H1 (cell line): Measurements from ENCODE around the gene JADE3. TPM values are rescaled to one million over a fixed set of nuclear protein-coding genes. Genes with fewer than 3 reads are reported as not detected.

Experiments used
- CTCF ChIA-PET: fragments of 300-600 bp; sonication (Branson Sonifier 250); formaldehyde crosslinking; loops from one replicate; lab custom pipeline; 2021; ENCODE audit not compliant: partially characterized antibody; lab: Charles Lee
- POLR2A ChIA-PET: fragments of 300-600 bp; sonication (Branson Sonifier 250); formaldehyde crosslinking; loops from one replicate; lab custom pipeline; 2021; ENCODE audit warnings: inconsistent platforms; ENCODE audit not compliant: partially characterized antibody; lab: Charles Lee
- DNase-seq, 2 experiments: peaks; one replicate each; pipeline versions ENCODE4 v3.0.0 to v3.0.0-alpha.2; 2010 to 2022; ENCODE audit warnings: low spot score in 2 of 2, low read depth in 1 of 2, mixed read lengths in 1 of 2
- FAIRE-seq: peaks from 2 replicates; lab custom pipeline; 2011; peaks lifted over from hg19 to GRCh38; lab: Jason Lieb, UNC
- H2AFZ ChIP-seq: 2 replicates; pipeline ENCODE4 v1.8.1; 2012; ENCODE audit warnings: low read length, inconsistent platforms
- H2AK5ac ChIP-seq: 2 replicates; pipeline ENCODE4 v1.6.1; 2013; ENCODE audit warnings: low read depth, low read length
- H2BK120ac ChIP-seq: replicated peaks from 2 replicates; pipeline ENCODE3; 2013; ENCODE audit warnings: low read depth, low read length, inconsistent platforms
- H2BK12ac ChIP-seq: 2 replicates; pipeline ENCODE4 v1.6.1; 2013; ENCODE audit warnings: low read depth, low read length
- H2BK15ac ChIP-seq: 2 replicates; pipeline ENCODE4 v1.6.1; 2013; ENCODE audit warnings: low read length
- H2BK20ac ChIP-seq: 2 replicates; pipeline ENCODE4 v1.6.1; 2013; ENCODE audit warnings: low read length
- H2BK5ac ChIP-seq: 2 replicates; pipeline ENCODE4 v1.6.1; 2013; ENCODE audit warnings: low read depth, low read length
- H3K14ac ChIP-seq: 2 replicates; pipeline ENCODE4 v1.6.1; 2013; ENCODE audit warnings: inconsistent platforms; ENCODE audit not compliant: insufficient read length
- H3K18ac ChIP-seq: 2 replicates; pipeline ENCODE4 v1.6.1; 2013; ENCODE audit warnings: low read length; ENCODE audit errors: extremely low read depth
- H3K23ac ChIP-seq: 2 replicates; pipeline ENCODE4 v1.6.1; 2013; ENCODE audit warnings: inconsistent platforms; ENCODE audit not compliant: insufficient read length
- H3K23me2 ChIP-seq: 2 replicates; pipeline ENCODE4 v1.6.1; 2013; ENCODE audit warnings: low read depth, low read length
- H3K27ac ChIP-seq: 2 replicates; pipeline ENCODE4 v1.6.1; 2011; ENCODE audit warnings: low read depth, low read length, inconsistent platforms
- H3K27me3 ChIP-seq, 4 experiments: replicated peaks in 1 of 4; 1 replicate in 1 of 4; 2 replicates in 3 of 4; pipeline versions ENCODE4 v1.6.1 to v1.8.1; 2011 to 2013; ENCODE audit warnings: low read length in 3 of 4, mild to moderate bottlenecking in 3 of 4, inconsistent platforms in 2 of 4, mixed read lengths in 2 of 4, moderate library complexity in 1 of 4; ENCODE audit not compliant: control insufficient read depth in 3 of 4, insufficient read depth in 3 of 4; ENCODE audit errors: extremely low read depth in 1 of 4
- H3K36me3 ChIP-seq, 4 experiments: 2 replicates each; pipeline versions ENCODE4 v1.6.1 to v1.8.1; 2011 to 2013; ENCODE audit warnings: mild to moderate bottlenecking in 4 of 4, low read length in 3 of 4, moderate library complexity in 2 of 4, control low read depth in 1 of 4, inconsistent platforms in 1 of 4; ENCODE audit not compliant: insufficient read depth in 4 of 4, control insufficient read depth in 2 of 4
- H3K4ac ChIP-seq: replicated peaks from 2 replicates; pipeline ENCODE3; 2013; ENCODE audit warnings: low read length, low read depth, mixed read lengths, inconsistent platforms; ENCODE audit not compliant: insufficient read length
- H3K4me1 ChIP-seq, 4 experiments: replicated peaks in 1 of 4; 1 replicate in 1 of 4; 2 replicates in 3 of 4; pipeline versions ENCODE4 v1.6.1 to v1.8.1; 2011 to 2013; ENCODE audit warnings: low read length in 3 of 4, inconsistent platforms in 2 of 4, mixed read lengths in 1 of 4; ENCODE audit not compliant: insufficient read depth in 4 of 4, control insufficient read depth in 3 of 4
- H3K4me2 ChIP-seq, 2 experiments: 2 replicates each; pipeline versions ENCODE4 v1.6.1 to v1.8.1; 2011 to 2013; ENCODE audit warnings: low read depth in 2 of 2, low read length in 2 of 2, control low read depth in 1 of 2, inconsistent platforms in 1 of 2, mild to moderate bottlenecking in 1 of 2; ENCODE audit not compliant: insufficient read depth in 1 of 2
- H3K4me3 ChIP-seq, 4 experiments: fragments of 200-600, 300-600 bp in 1 of 4; sonication (generic), shearing (Covaris generic), sonication (Bioruptor Twin) in 1 of 4; 2 replicates each; pipeline versions ENCODE4 v1.5.1 to v1.8.1; 2011 to 2016; ENCODE audit warnings: low read length in 4 of 4, low read depth in 3 of 4, control low read depth in 2 of 4, inconsistent platforms in 2 of 4, mild to moderate bottlenecking in 2 of 4, mixed read lengths in 1 of 4, moderate library complexity in 1 of 4; ENCODE audit not compliant: insufficient read depth in 2 of 4; ENCODE audit errors: extremely low read depth in 1 of 4
- H3K56ac ChIP-seq: replicated peaks from 2 replicates; pipeline ENCODE3; 2013; ENCODE audit warnings: low read depth, mild to moderate bottlenecking, mixed read lengths, low read length, inconsistent platforms; ENCODE audit not compliant: insufficient read length
- H3K79me1 ChIP-seq: 2 replicates; pipeline ENCODE4 v1.6.1; 2013; ENCODE audit warnings: low read depth, low read length, control low read depth
- H3K79me2 ChIP-seq, 2 experiments: 2 replicates each; pipeline versions ENCODE4 v1.6.1 to v1.8.1; 2012 to 2013; ENCODE audit warnings: low read length in 2 of 2, mild to moderate bottlenecking in 2 of 2, inconsistent platforms in 1 of 2; ENCODE audit not compliant: insufficient read depth in 2 of 2, control insufficient read depth in 1 of 2
- H3K9ac ChIP-seq, 4 experiments: replicated peaks in 1 of 4; 1 replicate in 1 of 4; 2 replicates in 3 of 4; pipeline versions ENCODE4 v1.6.1 to v1.8.1; 2011 to 2013; ENCODE audit warnings: low read depth in 3 of 4, low read length in 3 of 4, control low read depth in 2 of 4, mild to moderate bottlenecking in 2 of 4, moderate library complexity in 2 of 4, inconsistent platforms in 1 of 4; ENCODE audit errors: extremely low read depth in 1 of 4
- H3K9me3 ChIP-seq, 2 experiments: 2 replicates each; pipeline versions ENCODE4 v1.6.1 to v1.8.1; 2012 to 2013; ENCODE audit warnings: mild to moderate bottlenecking in 2 of 2, moderate library complexity in 2 of 2, control low read depth in 1 of 2, inconsistent platforms in 1 of 2, low read depth in 1 of 2, low read length in 1 of 2, mixed read lengths in 1 of 2; ENCODE audit not compliant: insufficient read depth in 2 of 2
- H4K20me1 ChIP-seq, 2 experiments: replicated peaks in 1 of 2; 2 replicates each; pipeline versions ENCODE3 to v1.8.1; 2011 to 2013; ENCODE audit warnings: inconsistent platforms in 2 of 2, low read length in 2 of 2, mild to moderate bottlenecking in 1 of 2; ENCODE audit not compliant: insufficient read depth in 2 of 2, control insufficient read depth in 1 of 2
- H4K5ac ChIP-seq: 2 replicates; pipeline ENCODE4 v1.6.1; 2013; ENCODE audit warnings: low read length, low read depth, mixed read lengths, inconsistent platforms; ENCODE audit not compliant: insufficient read length
- H4K8ac ChIP-seq: 2 replicates; pipeline ENCODE4 v1.8.0; 2013; ENCODE audit warnings: mild to moderate bottlenecking, moderate library complexity, low read length, inconsistent platforms; ENCODE audit not compliant: insufficient read depth; ENCODE audit errors: extremely low read depth
- H4K91ac ChIP-seq: replicated peaks from 2 replicates; pipeline ENCODE3; 2013; ENCODE audit warnings: low read length, mixed read lengths, inconsistent platforms; ENCODE audit not compliant: insufficient read length
- BCL11A ChIP-seq, 2 experiments: IDR thresholded peaks; one replicate each; pipeline ENCODE4 v1.6.1; 2011; ENCODE audit warnings: low read depth in 2 of 2, low read length in 2 of 2, mild to moderate bottlenecking in 2 of 2
- CHD2 ChIP-seq: IDR thresholded peaks from 2 replicates; pipeline ENCODE4 v1.6.1; 2012; ENCODE audit warnings: low read length, improper control_type of control experiment
- EGR1 ChIP-seq: IDR thresholded peaks from 2 replicates; pipeline ENCODE4 v1.6.1; 2011; ENCODE audit warnings: low read depth, low read length, borderline replicate concordance
- GABPA ChIP-seq: IDR thresholded peaks from 2 replicates; pipeline ENCODE4 v1.6.1; 2011; ENCODE audit warnings: mild to moderate bottlenecking, low read length, moderate library complexity, borderline replicate concordance; ENCODE audit not compliant: insufficient read depth
- HDAC6 ChIP-seq: IDR thresholded peaks from one replicate; pipeline ENCODE4 v1.7.1; 2012; ENCODE audit warnings: low read depth, mild to moderate bottlenecking, inconsistent platforms, low read length, moderate library complexity
- MAX ChIP-seq: IDR thresholded peaks from 2 replicates; pipeline ENCODE4 v1.6.1; 2012; ENCODE audit warnings: inconsistent platforms
- NANOG ChIP-seq: IDR thresholded peaks from 2 replicates; pipeline ENCODE4 v1.6.1; 2011; ENCODE audit warnings: low read length, low read depth, mild to moderate bottlenecking, inconsistent platforms; ENCODE audit not compliant: insufficient read depth, poor library complexity, severe bottlenecking
- RXRA ChIP-seq: IDR thresholded peaks from 2 replicates; pipeline ENCODE4 v1.6.1; 2011; ENCODE audit warnings: low read depth, mild to moderate bottlenecking, low read length, moderate library complexity; ENCODE audit not compliant: insufficient read depth
- SIRT6 ChIP-seq: IDR thresholded peaks from one replicate; pipeline ENCODE4 v1.7.1; 2012; ENCODE audit warnings: low read length, inconsistent platforms
- SP1 ChIP-seq: IDR thresholded peaks from 2 replicates; pipeline ENCODE4 v1.6.1; 2011; ENCODE audit warnings: low read depth, low read length
- YY1 ChIP-seq: IDR thresholded peaks from 2 replicates; pipeline ENCODE4 v1.6.1; 2011; ENCODE audit warnings: low read depth, mild to moderate bottlenecking, low read length
- WGBS, 2 experiments: shearing (Covaris generic) in 1 of 2; methylation state at CpG; one replicate each; pipeline versions ENCODE4 v1.1.6 to v1.1.7; 2013 to 2015; ENCODE audit warnings: low lambda C conversion rate in 2 of 2, mixed read lengths in 2 of 2, inconsistent platforms in 1 of 2, low coverage in 1 of 2, missing lambda C conversion rate in 1 of 2; ENCODE audit not compliant: insufficient replicate concordance in 2 of 2, insufficient coverage in 1 of 2, insufficient read length in 1 of 2; ENCODE audit errors: extremely low coverage in 1 of 2, missing lambda C conversion rate in 1 of 2; 5-methylcytosine and 5-hydroxymethylcytosine counted together
- polyA plus RNA-seq, 7 experiments: library from polyadenylated mRNA; depleted of rRNA in 3 of 7; stranded (reverse) in 5 of 7; unstranded in 2 of 7; fragments of >200 nt in 5 of 7; fragments of 200-250 nt in 2 of 7; gene quantifications; 1 replicate in 5 of 7; 2 replicates in 1 of 7; 4 replicates in 1 of 7; pipeline versions ENCODE4 v1.2.1 to v1.2.3, GENCODE V29; 2011 to 2013; ENCODE audit warnings: missing spikeins in 2 of 7, mixed read lengths in 2 of 7
- total RNA-seq: library from RNA; stranded (reverse); fragmentation: NEBNext Ultra II Directional; extraction: Animal tissue kit (Norgen Biotek cat#: 25700); gene quantifications from 2 replicates; pipeline ENCODE4 v1.2.1, GENCODE V29; 2021

Gene JADE3
- total and polyA plus RNA-seq, 2 of the 8 experiments (the other 6 are each of a cell fraction or from before 2014, with no cell fraction given) = 6.9 to 21.5 TPM

DNA sequence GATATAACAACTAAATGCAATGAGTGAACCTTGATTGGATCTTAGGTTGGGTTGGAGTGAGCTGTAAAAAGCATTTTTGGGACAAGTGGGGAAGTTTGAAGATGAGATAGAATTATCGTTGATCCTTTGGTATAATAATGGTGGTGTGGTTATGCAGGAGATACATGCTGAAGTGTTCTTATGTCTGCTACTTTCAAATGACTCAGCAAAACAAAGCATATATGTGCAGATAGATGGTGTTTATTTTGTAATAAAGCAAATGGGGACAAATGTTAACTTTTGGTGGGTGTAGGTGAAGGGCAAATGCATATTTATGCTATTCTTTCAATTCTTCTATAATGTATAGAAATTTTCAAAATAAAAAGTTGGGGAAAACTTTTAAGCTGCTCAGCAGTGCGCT, 49.1 kb upstream of the JADE3 start:
- Histone ChIP-seq H3K4me1 (no peaks in the 10 kb centered on the region), H3K9ac (no peak overlapping the region), H3K9me3 (no peaks in the 10 kb centered on the region), H3K23me2 (no peaks in the 10 kb centered on the region), H3K79me2 (no peaks in the 10 kb centered on the region), H3K4me3 (no peak overlapping the region), H4K5ac (no peak overlapping the region), H3K27ac (no peak overlapping the region), H2BK20ac (no peak overlapping the region), H3K27me3 (no peaks in the 10 kb centered on the region), H4K8ac (no peak overlapping the region), H2AK5ac (no peak overlapping the region), H2BK120ac (no peak overlapping the region), H3K18ac (no peak overlapping the region), H2AFZ (no peak overlapping the region), H4K91ac (no peak overlapping the region), H3K79me1 (no peaks in the 10 kb centered on the region), H3K36me3 (no peaks in the 10 kb centered on the region; a peak in 1 of 8 replicates), H2BK12ac (no peak overlapping the region), H3K23ac (no peak overlapping the region), H2BK5ac (no peak overlapping the region), H3K56ac (no peak overlapping the region), H3K14ac (no peak overlapping the region), H4K20me1 (no peaks in the 10 kb centered on the region), H2BK15ac (no peak overlapping the region), H3K4ac (no peak overlapping the region), H3K4me2 (no peak overlapping the region)
- ChIA-PET POLR2A (no interaction called here), CTCF (no interaction called here)
- DNase-seq (no peak), FAIRE-seq (no peak)
- 90% methylated on average over 2 of the region's 2 CpGs; no CpG with 5 or more reads in 1 of the 2 experiments for whole genome bisulfite sequencing, 2 experiments
- TF ChIP-seq SP1 (no peak), EGR1 (no peak), SIRT6 (no peak), HDAC6 (no peak), BCL11A (IDR thresholded peaks at IDR 0.05; ENCODE audit: low read depth in 2 of 2, low read length in 2 of 2) (no peak), NANOG (no peak), RXRA (no peak), YY1 (no peak), CHD2 (no peak), GABPA (no peak), MAX (no peak)
